H1 (cell line): ENCODE measurements around the gene UBE2L6. TPM values are rescaled to one million over a fixed set of nuclear protein-coding genes. Genes with fewer than 3 reads are reported as not detected.

Source experiments
- CTCF ChIA-PET: fragments of 300-600 bp; sonication (Branson Sonifier 250); formaldehyde crosslinking; loops from one replicate; lab custom pipeline; 2021; ENCODE audit not compliant: partially characterized antibody; lab: Charles Lee
- POLR2A ChIA-PET: fragments of 300-600 bp; sonication (Branson Sonifier 250); formaldehyde crosslinking; loops from one replicate; lab custom pipeline; 2021; ENCODE audit warnings: inconsistent platforms; ENCODE audit not compliant: partially characterized antibody; lab: Charles Lee
- DNase-seq, 2 experiments: peaks; one replicate each; pipeline versions ENCODE4 v3.0.0 to v3.0.0-alpha.2; 2010 to 2022; ENCODE audit warnings: low spot score in 2 of 2, low read depth in 1 of 2, mixed read lengths in 1 of 2
- FAIRE-seq: peaks from 2 replicates; lab custom pipeline; 2011; peaks lifted over from hg19 to GRCh38; lab: Jason Lieb, UNC
- H2AFZ ChIP-seq: 2 replicates; pipeline ENCODE4 v1.8.1; 2012; ENCODE audit warnings: low read length, inconsistent platforms
- H2AK5ac ChIP-seq: 2 replicates; pipeline ENCODE4 v1.6.1; 2013; ENCODE audit warnings: low read depth, low read length
- H2BK120ac ChIP-seq: replicated peaks from 2 replicates; pipeline ENCODE3; 2013; ENCODE audit warnings: low read depth, low read length, inconsistent platforms
- H2BK12ac ChIP-seq: 2 replicates; pipeline ENCODE4 v1.6.1; 2013; ENCODE audit warnings: low read depth, low read length
- H2BK15ac ChIP-seq: 2 replicates; pipeline ENCODE4 v1.6.1; 2013; ENCODE audit warnings: low read length
- H2BK20ac ChIP-seq: 2 replicates; pipeline ENCODE4 v1.6.1; 2013; ENCODE audit warnings: low read length
- H2BK5ac ChIP-seq: 2 replicates; pipeline ENCODE4 v1.6.1; 2013; ENCODE audit warnings: low read depth, low read length
- H3K14ac ChIP-seq: 2 replicates; pipeline ENCODE4 v1.6.1; 2013; ENCODE audit warnings: inconsistent platforms; ENCODE audit not compliant: insufficient read length
- H3K18ac ChIP-seq: 2 replicates; pipeline ENCODE4 v1.6.1; 2013; ENCODE audit warnings: low read length; ENCODE audit errors: extremely low read depth
- H3K23ac ChIP-seq: 2 replicates; pipeline ENCODE4 v1.6.1; 2013; ENCODE audit warnings: inconsistent platforms; ENCODE audit not compliant: insufficient read length
- H3K23me2 ChIP-seq: 2 replicates; pipeline ENCODE4 v1.6.1; 2013; ENCODE audit warnings: low read depth, low read length
- H3K27ac ChIP-seq: 2 replicates; pipeline ENCODE4 v1.6.1; 2011; ENCODE audit warnings: low read depth, low read length, inconsistent platforms
- H3K27me3 ChIP-seq, 4 experiments: replicated peaks in 1 of 4; 1 replicate in 1 of 4; 2 replicates in 3 of 4; pipeline versions ENCODE4 v1.6.1 to v1.8.1; 2011 to 2013; ENCODE audit warnings: low read length in 3 of 4, mild to moderate bottlenecking in 3 of 4, inconsistent platforms in 2 of 4, mixed read lengths in 2 of 4, moderate library complexity in 1 of 4; ENCODE audit not compliant: control insufficient read depth in 3 of 4, insufficient read depth in 3 of 4; ENCODE audit errors: extremely low read depth in 1 of 4
- H3K36me3 ChIP-seq, 4 experiments: 2 replicates each; pipeline versions ENCODE4 v1.6.1 to v1.8.1; 2011 to 2013; ENCODE audit warnings: mild to moderate bottlenecking in 4 of 4, low read length in 3 of 4, moderate library complexity in 2 of 4, control low read depth in 1 of 4, inconsistent platforms in 1 of 4; ENCODE audit not compliant: insufficient read depth in 4 of 4, control insufficient read depth in 2 of 4
- H3K4ac ChIP-seq: replicated peaks from 2 replicates; pipeline ENCODE3; 2013; ENCODE audit warnings: low read length, low read depth, mixed read lengths, inconsistent platforms; ENCODE audit not compliant: insufficient read length
- H3K4me1 ChIP-seq, 4 experiments: replicated peaks in 1 of 4; 1 replicate in 1 of 4; 2 replicates in 3 of 4; pipeline versions ENCODE4 v1.6.1 to v1.8.1; 2011 to 2013; ENCODE audit warnings: low read length in 3 of 4, inconsistent platforms in 2 of 4, mixed read lengths in 1 of 4; ENCODE audit not compliant: insufficient read depth in 4 of 4, control insufficient read depth in 3 of 4
- H3K4me2 ChIP-seq, 2 experiments: 2 replicates each; pipeline versions ENCODE4 v1.6.1 to v1.8.1; 2011 to 2013; ENCODE audit warnings: low read depth in 2 of 2, low read length in 2 of 2, control low read depth in 1 of 2, inconsistent platforms in 1 of 2, mild to moderate bottlenecking in 1 of 2; ENCODE audit not compliant: insufficient read depth in 1 of 2
- H3K4me3 ChIP-seq, 4 experiments: fragments of 200-600, 300-600 bp in 1 of 4; sonication (generic), shearing (Covaris generic), sonication (Bioruptor Twin) in 1 of 4; 2 replicates each; pipeline versions ENCODE4 v1.5.1 to v1.8.1; 2011 to 2016; ENCODE audit warnings: low read length in 4 of 4, low read depth in 3 of 4, control low read depth in 2 of 4, inconsistent platforms in 2 of 4, mild to moderate bottlenecking in 2 of 4, mixed read lengths in 1 of 4, moderate library complexity in 1 of 4; ENCODE audit not compliant: insufficient read depth in 2 of 4; ENCODE audit errors: extremely low read depth in 1 of 4
- H3K56ac ChIP-seq: replicated peaks from 2 replicates; pipeline ENCODE3; 2013; ENCODE audit warnings: low read depth, mild to moderate bottlenecking, mixed read lengths, low read length, inconsistent platforms; ENCODE audit not compliant: insufficient read length
- H3K79me1 ChIP-seq: 2 replicates; pipeline ENCODE4 v1.6.1; 2013; ENCODE audit warnings: low read depth, low read length, control low read depth
- H3K79me2 ChIP-seq, 2 experiments: 2 replicates each; pipeline versions ENCODE4 v1.6.1 to v1.8.1; 2012 to 2013; ENCODE audit warnings: low read length in 2 of 2, mild to moderate bottlenecking in 2 of 2, inconsistent platforms in 1 of 2; ENCODE audit not compliant: insufficient read depth in 2 of 2, control insufficient read depth in 1 of 2
- H3K9ac ChIP-seq, 4 experiments: replicated peaks in 1 of 4; 1 replicate in 1 of 4; 2 replicates in 3 of 4; pipeline versions ENCODE4 v1.6.1 to v1.8.1; 2011 to 2013; ENCODE audit warnings: low read depth in 3 of 4, low read length in 3 of 4, control low read depth in 2 of 4, mild to moderate bottlenecking in 2 of 4, moderate library complexity in 2 of 4, inconsistent platforms in 1 of 4; ENCODE audit errors: extremely low read depth in 1 of 4
- H3K9me3 ChIP-seq, 2 experiments: 2 replicates each; pipeline versions ENCODE4 v1.6.1 to v1.8.1; 2012 to 2013; ENCODE audit warnings: mild to moderate bottlenecking in 2 of 2, moderate library complexity in 2 of 2, control low read depth in 1 of 2, inconsistent platforms in 1 of 2, low read depth in 1 of 2, low read length in 1 of 2, mixed read lengths in 1 of 2; ENCODE audit not compliant: insufficient read depth in 2 of 2
- H4K20me1 ChIP-seq, 2 experiments: replicated peaks in 1 of 2; 2 replicates each; pipeline versions ENCODE3 to v1.8.1; 2011 to 2013; ENCODE audit warnings: inconsistent platforms in 2 of 2, low read length in 2 of 2, mild to moderate bottlenecking in 1 of 2; ENCODE audit not compliant: insufficient read depth in 2 of 2, control insufficient read depth in 1 of 2
- H4K5ac ChIP-seq: 2 replicates; pipeline ENCODE4 v1.6.1; 2013; ENCODE audit warnings: low read length, low read depth, mixed read lengths, inconsistent platforms; ENCODE audit not compliant: insufficient read length
- H4K8ac ChIP-seq: 2 replicates; pipeline ENCODE4 v1.8.0; 2013; ENCODE audit warnings: mild to moderate bottlenecking, moderate library complexity, low read length, inconsistent platforms; ENCODE audit not compliant: insufficient read depth; ENCODE audit errors: extremely low read depth
- H4K91ac ChIP-seq: replicated peaks from 2 replicates; pipeline ENCODE3; 2013; ENCODE audit warnings: low read length, mixed read lengths, inconsistent platforms; ENCODE audit not compliant: insufficient read length
- BACH1 ChIP-seq: IDR thresholded peaks from 2 replicates; pipeline ENCODE4 v1.6.1; 2012; ENCODE audit warnings: low read length, improper control_type of control experiment
- BRCA1 ChIP-seq: IDR thresholded peaks from 2 replicates; pipeline ENCODE4 v1.6.1; 2012; ENCODE audit warnings: low read depth, low read length, improper control_type of control experiment
- CTCF ChIP-seq, 3 experiments: IDR thresholded peaks; 1 replicate in 2 of 3; 2 replicates in 1 of 3; pipeline versions ENCODE4 v1.5.1 to v1.6.1; 2011; ENCODE audit warnings: low read length in 3 of 3, mild to moderate bottlenecking in 3 of 3, inconsistent platforms in 2 of 3, low read depth in 1 of 3, moderate library complexity in 1 of 3; ENCODE audit not compliant: insufficient read depth in 1 of 3; ENCODE audit errors: control extremely low read depth in 1 of 3
- E2F6 ChIP-seq: IDR thresholded peaks from 2 replicates; pipeline ENCODE4 v1.6.1; 2012; ENCODE audit warnings: inconsistent platforms
- HDAC6 ChIP-seq: IDR thresholded peaks from one replicate; pipeline ENCODE4 v1.7.1; 2012; ENCODE audit warnings: low read depth, mild to moderate bottlenecking, inconsistent platforms, low read length, moderate library complexity
- JUND ChIP-seq: IDR thresholded peaks from 2 replicates; pipeline ENCODE4 v1.6.1; 2011; ENCODE audit warnings: mild to moderate bottlenecking, improper control_type of control experiment, low read length
- KDM1A ChIP-seq: fragments of 200-600, 300-600 bp; sonication (generic); IDR thresholded peaks from 2 replicates; pipeline ENCODE4 v1.7.1; 2016; ENCODE audit warnings: mild to moderate bottlenecking, low read length, borderline replicate concordance
- KDM5A ChIP-seq: fragments of 200-600 bp; IDR thresholded peaks from 2 replicates; pipeline ENCODE4 v1.7.1; 2012; ENCODE audit warnings: mild to moderate bottlenecking, low read length, inconsistent platforms, mixed read lengths
- RFX5 ChIP-seq: IDR thresholded peaks from 2 replicates; pipeline ENCODE4 v1.6.1; 2011; ENCODE audit warnings: low read depth, low read length, improper control_type of control experiment, borderline replicate concordance
- SP1 ChIP-seq: IDR thresholded peaks from 2 replicates; pipeline ENCODE4 v1.6.1; 2011; ENCODE audit warnings: low read depth, low read length
- TAF7 ChIP-seq: optimal IDR thresholded peaks from 2 replicates; pipeline ENCODE3; 2011; ENCODE audit warnings: low read depth, mild to moderate bottlenecking, inconsistent platforms, low read length, moderate library complexity, borderline replicate concordance
- WGBS, 2 experiments: shearing (Covaris generic) in 1 of 2; methylation state at CpG; one replicate each; pipeline versions ENCODE4 v1.1.6 to v1.1.7; 2013 to 2015; ENCODE audit warnings: low lambda C conversion rate in 2 of 2, mixed read lengths in 2 of 2, inconsistent platforms in 1 of 2, low coverage in 1 of 2, missing lambda C conversion rate in 1 of 2; ENCODE audit not compliant: insufficient replicate concordance in 2 of 2, insufficient coverage in 1 of 2, insufficient read length in 1 of 2; ENCODE audit errors: extremely low coverage in 1 of 2, missing lambda C conversion rate in 1 of 2; 5-methylcytosine and 5-hydroxymethylcytosine counted together
- polyA plus RNA-seq, 7 experiments: library from polyadenylated mRNA; depleted of rRNA in 3 of 7; stranded (reverse) in 5 of 7; unstranded in 2 of 7; fragments of >200 nt in 5 of 7; fragments of 200-250 nt in 2 of 7; gene quantifications; 1 replicate in 5 of 7; 2 replicates in 1 of 7; 4 replicates in 1 of 7; pipeline versions ENCODE4 v1.2.1 to v1.2.3, GENCODE V29; 2011 to 2013; ENCODE audit warnings: missing spikeins in 2 of 7, mixed read lengths in 2 of 7
- total RNA-seq: library from RNA; stranded (reverse); fragmentation: NEBNext Ultra II Directional; extraction: Animal tissue kit (Norgen Biotek cat#: 25700); gene quantifications from 2 replicates; pipeline ENCODE4 v1.2.1, GENCODE V29; 2021

UBE2L6 gene
- total and polyA plus RNA-seq, 2 of the 8 experiments (the other 6 are each of a cell fraction or from before 2014, with no cell fraction given), result 67.8 to 89.2 TPM

GRCh38 chr11:57552479-57552878 lies 15.0 kb downstream of the UBE2L6 start:
- H2BK15ac ChIP-seq, result no peak overlapping the region
- 94% methylated on average over 5 of the region's 5 CpGs; no CpG with 5 or more reads in 1 of the 2 experiments for WGBS, 2 experiments
- no peak overlapping the region for H2BK120ac ChIP-seq
- H3K4me3 ChIP-seq, result no peak overlapping the region
- H4K5ac ChIP-seq, result no peak overlapping the region
- H4K8ac ChIP-seq, result no peak overlapping the region
- no peak overlapping the region for H3K56ac ChIP-seq
- peaks cover 1 to 2% of the 10 kb centered on the region in 2 experiments for H4K20me1 ChIP-seq
- no peak overlapping the region for H2BK20ac ChIP-seq
- no peaks in the 10 kb centered on the region for H3K79me1 ChIP-seq
- no peak overlapping the region for H3K4me2 ChIP-seq
- peaks cover 2 to 46% (median 25%) of the 10 kb centered on the region in 4 experiments; a peak in 7 of 8 replicates for H3K36me3 ChIP-seq
- no peak overlapping the region for H4K91ac ChIP-seq
- no peaks in the 10 kb centered on the region; a peak in 1 of 7 replicates for H3K27me3 ChIP-seq
- H3K79me2 ChIP-seq, result no peaks in the 10 kb centered on the region
- ChIA-PET CTCF (interaction anchor here (0.7 to 3.5 kb wide), 6 partner anchors 8 to 26 kb away, joined by 3 to 18 read pairs (median 4); partner anchors contain the start of gene UBE2L6), POLR2A (interaction anchor here (0.7 to 1.9 kb wide), 5 partner anchors 9 to 89 kb away, joined by 3 to 7 read pairs (median 4); partner anchors contain the start of gene UBE2L6)
- H2AFZ ChIP-seq, result no peak overlapping the region
- H2BK12ac ChIP-seq, result no peak overlapping the region
- no peaks in the 10 kb centered on the region for H3K9me3 ChIP-seq
- no peak overlapping the region for H2AK5ac ChIP-seq
- no peak overlapping the region for H3K9ac ChIP-seq
- no peak overlapping the region for H2BK5ac ChIP-seq
- H3K4me1 ChIP-seq, result peaks cover 0 to 3% (median under 1%) of the 10 kb centered on the region in 4 experiments; a peak in 2 of 7 replicates
- FAIRE-seq, result no peak
- DNase-seq, result no peak
- H3K23me2 ChIP-seq, result no peaks in the 10 kb centered on the region; the same call in 1 of the 2 replicates
- H3K14ac ChIP-seq, result no peak overlapping the region
- no peak overlapping the region for H3K23ac ChIP-seq
- no peak overlapping the region for H3K27ac ChIP-seq
- H3K4ac ChIP-seq, result no peak overlapping the region
- H3K18ac ChIP-seq, result no peak overlapping the region
- TF ChIP-seq KDM5A, result no peak
- TF ChIP-seq SP1, result no peak
- TF ChIP-seq BACH1, result no peak
- no peak for TF ChIP-seq RFX5
- TF ChIP-seq HDAC6, result no peak
- TF ChIP-seq E2F6, result no peak
- no peak for TF ChIP-seq TAF7
- no peak for TF ChIP-seq KDM1A
- TF ChIP-seq CTCF (IDR thresholded peaks at IDR 0.05; ENCODE audit: control extremely low read depth in 1 of 3, insufficient read depth in 1 of 3, low read depth in 1 of 3, low read length in 3 of 3), result no peak
- TF ChIP-seq BRCA1, result no peak
- TF ChIP-seq JUND, result no peak
